ENCODE results near the gene GHRHR.

GHRHR gene

DNA sequence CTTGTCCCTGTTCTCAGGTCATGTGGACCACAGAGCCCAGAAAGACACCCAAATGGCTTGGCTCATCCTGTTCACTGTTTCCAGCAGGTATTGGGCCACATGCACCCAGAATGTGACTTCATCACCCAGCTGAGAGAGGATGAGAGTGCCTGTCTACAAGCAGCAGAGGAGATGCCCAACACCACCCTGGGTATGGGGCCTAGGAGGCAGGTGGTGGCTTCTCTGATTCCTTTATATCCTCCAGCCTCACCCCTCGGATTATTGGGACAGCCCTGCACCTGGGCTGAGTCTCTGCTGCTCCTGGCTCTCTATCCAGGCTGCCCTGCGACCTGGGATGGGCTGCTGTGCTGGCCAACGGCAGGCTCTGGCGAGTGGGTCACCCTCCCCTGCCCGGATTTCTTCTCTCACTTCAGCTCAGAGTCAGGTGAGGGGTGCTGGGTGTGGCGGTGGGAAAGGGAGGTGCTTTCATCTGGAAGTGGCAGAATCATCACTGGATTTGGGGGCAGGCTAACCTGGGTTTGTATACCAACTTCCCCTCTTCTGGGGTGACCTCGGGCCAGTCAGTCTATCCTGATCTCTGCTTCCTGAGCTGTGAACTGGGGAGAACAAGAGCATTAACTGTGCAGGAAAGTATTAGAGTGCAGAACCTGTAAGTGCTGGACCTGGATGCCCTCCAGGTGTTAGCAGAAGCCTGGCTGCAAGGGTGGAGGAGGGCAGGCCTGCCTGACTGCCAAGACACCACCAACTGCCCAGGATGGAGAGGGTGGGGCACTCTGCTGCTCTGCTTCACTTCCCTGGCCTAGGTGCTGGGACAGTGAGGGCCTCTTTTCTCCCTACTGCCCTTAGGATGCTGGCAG is 5.2 kb downstream of the GHRHR start:
- DNase-seq (ENCODE audit: low read depth, low spot score) = no peak

DNA sequence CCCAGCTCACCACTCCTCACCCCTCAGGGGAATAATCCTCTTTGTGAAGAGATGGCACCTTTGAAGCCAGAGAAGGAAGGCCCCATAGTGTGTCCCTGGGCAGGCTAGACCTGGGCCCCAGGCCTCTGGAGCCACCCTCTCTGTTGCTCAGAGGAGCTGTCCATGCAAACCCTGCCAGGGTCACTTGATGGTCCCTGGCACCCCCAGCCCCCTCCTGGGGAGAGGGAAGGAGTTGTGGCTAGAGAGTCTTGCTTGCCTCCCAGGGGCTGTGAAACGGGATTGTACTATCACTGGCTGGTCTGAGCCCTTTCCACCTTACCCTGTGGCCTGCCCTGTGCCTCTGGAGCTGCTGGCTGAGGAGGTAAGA is 5.8 kb downstream of the GHRHR start:
- no peak for DNase-seq (ENCODE audit: low read depth, low spot score)

DNA sequence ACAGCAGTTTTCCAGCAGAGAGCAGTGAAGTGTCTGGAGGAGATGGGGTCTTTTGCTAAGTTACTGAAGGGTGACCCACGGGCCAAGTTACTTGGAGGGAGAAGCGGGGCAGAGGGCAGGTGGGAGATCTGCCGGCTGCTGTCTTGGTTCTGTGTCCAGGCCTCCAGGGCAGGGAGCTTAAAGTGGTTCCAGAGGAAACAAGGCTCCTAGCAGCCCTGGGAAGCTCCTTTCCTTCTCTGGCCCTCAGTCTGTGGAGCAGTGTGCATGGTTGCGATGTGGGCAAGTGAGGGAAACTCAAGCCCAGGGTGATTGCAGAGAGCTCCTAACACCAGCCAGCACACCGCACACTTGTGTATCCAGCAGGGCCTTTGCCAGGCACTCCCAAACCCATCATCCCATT is 6.3 kb downstream of the GHRHR start:
- DNase-seq (ENCODE audit: low read depth, low spot score) = no peak

DNA sequence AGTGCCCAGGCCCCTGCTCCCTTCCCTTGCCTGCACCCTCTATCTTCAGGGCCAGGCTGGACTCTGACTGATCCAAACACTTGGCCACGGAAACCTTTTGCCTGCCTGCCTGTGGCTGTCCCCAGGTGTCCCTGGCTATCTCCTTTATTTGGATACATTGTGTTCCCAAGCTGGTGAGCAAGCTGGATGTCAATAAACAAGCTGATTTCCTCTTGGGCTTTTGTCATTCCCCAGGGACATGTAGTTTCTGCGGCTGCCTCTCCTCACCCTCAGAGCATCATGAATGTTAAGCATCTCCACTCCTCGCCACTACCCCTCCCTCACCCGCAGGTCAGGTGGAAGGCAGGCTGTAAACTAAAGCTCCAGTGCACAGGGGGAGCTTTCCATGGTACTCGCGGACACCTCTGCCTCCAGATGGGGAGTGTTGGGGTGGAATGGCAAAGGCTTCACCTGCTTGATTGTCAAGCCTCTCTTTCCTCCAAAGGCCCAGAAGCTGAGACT is 6.9 kb downstream of the GHRHR start:
- DNase-seq (ENCODE audit: low read depth, low spot score) = peak; percentile 33

DNA sequence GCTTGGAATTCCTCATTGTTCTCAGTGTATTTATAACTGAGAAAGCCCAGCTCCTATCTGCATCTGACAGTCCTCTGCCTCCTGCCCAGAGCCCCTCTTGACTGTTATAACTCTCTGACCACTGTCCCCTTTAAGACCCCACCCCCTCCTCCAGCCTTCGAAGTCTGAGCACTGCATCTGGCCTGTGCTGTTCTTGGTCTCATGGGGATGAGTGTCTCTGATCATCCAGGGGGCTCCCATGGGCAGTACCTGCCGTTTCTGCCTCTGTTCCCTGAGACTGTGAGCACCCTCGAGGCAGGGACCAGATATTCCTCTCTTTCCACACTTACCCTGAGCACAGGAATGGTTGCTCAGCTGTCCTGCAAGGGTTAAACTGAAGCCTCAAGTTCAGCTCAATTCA is 7.7 kb downstream of the GHRHR start:
- DNase-seq (ENCODE audit: low read depth, low spot score) = no peak

DNA sequence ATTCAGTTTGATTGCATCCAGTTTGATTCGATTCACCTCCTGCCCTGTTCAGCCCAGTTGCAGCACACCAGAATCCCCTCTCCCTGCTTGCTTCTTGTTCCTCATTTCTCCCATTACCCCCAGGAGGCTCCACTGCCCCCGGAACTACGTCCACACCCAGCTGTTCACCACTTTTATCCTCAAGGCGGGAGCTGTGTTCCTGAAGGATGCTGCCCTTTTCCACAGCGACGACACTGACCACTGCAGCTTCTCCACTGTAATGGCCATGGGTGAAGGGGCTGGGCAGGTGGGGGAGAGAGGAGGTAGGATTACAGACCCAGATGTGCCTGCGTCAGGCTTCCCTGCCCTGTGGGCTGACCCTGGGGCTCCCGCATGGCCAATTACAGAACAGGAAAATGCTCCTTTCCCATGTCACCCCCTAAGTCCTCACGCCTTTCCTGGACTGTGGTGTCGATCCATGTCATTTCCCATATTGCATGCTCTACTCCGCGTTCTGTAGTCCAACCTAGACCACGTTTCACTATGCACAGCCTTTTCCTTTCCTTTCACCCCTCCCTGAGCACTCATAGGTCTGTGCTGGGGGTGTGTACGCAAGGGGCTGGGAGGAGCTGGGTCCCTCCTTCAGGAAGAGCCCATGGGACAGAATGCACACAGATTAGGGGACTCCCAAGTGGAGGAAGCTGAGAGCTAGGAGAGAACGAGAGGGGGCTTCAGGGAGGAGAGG is 8.2 kb downstream of the GHRHR start:
- no peak for DNase-seq (ENCODE audit: low read depth, low spot score)

DNA sequence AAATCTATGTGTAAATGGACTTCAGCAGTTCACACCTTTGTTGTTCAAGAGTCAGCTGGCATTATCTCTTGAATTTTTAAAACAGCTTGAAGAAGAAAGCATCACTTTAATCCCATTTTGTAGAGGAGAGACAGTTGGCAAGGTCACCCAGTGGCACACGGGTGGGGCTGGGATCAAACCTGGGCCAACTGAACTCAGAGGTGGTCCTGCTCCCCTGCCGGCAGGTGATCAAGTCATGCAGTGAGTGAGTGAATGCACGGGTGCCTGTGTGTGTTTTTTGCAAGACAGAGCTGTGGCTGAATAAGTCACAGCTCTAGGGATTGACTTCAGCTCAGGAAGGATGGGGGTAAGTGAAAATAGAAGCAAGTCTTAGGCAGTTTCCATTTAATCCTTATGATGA is 9.5 kb downstream of the GHRHR start:
- DNase-seq (ENCODE audit: low read depth, low spot score) = no peak

DNA sequence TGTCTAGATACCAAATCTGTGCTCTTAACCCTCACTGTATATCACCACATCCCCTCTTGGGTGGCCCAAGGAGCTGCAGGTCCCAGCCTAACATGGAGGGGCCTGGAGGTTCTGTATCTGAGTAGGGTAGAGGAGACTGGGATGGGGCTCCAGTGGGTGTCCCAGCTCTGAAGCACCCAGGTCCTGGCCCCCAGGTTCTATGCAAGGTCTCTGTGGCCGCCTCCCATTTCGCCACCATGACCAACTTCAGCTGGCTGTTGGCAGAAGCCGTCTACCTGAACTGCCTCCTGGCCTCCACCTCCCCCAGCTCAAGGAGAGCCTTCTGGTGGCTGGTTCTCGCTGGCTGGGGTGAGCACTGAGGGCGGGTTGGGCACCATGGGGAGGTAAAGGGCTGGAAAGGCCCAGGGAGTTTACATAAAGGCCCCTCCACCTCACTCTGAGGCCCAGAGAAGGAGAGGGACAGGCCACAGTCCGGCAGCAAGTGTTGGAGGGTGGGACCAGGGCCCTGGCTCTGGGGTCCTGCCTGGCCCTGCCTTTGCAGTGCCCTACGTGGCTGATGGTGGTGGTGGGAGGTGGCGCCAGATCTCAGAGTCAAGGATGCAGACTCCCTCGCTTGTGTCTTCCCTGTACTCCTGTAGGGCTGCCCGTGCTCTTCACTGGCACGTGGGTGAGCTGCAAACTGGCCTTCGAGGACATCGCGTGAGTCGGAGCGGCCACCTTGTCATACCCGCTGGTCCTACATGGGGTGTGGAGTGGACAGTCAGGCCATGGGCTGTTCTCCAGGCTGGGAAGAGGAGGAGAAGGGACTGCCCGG is 10.2 kb downstream of the GHRHR start:
- DNase-seq (ENCODE audit: low read depth, low spot score) = no peak

DNA sequence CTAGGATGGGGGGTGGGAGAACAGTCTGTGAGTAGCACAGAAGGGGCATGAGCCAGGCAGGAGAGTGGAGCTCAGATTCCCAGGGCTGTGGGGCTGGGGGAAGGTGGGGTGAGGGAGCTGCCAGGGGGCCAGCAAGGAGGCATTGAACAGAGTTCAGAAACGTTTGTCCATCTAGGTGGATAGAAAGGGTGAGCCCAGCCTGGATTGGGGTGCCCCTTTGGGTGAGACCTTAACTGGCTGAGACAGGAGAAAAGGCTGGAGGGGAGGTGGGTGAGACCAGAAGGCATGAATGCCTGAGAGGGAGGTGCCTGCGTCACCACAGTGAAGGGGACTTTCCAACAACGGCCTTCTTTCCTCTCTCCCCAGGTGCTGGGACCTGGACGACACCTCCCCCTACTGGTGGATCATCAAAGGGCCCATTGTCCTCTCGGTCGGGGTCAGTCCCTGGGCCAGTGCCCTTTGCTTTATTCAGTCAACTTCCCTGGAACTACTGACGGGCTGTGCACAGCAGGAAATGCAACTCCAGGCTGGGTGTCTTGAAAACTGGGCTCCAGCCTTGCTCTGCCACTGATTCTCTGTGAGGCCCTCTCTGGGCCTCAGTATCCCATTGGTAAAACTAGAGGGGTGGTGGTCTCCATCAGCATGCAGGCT is 11.0 kb downstream of the GHRHR start:
- DNase-seq (ENCODE audit: low read depth, low spot score) = peak; percentile 71

DNA sequence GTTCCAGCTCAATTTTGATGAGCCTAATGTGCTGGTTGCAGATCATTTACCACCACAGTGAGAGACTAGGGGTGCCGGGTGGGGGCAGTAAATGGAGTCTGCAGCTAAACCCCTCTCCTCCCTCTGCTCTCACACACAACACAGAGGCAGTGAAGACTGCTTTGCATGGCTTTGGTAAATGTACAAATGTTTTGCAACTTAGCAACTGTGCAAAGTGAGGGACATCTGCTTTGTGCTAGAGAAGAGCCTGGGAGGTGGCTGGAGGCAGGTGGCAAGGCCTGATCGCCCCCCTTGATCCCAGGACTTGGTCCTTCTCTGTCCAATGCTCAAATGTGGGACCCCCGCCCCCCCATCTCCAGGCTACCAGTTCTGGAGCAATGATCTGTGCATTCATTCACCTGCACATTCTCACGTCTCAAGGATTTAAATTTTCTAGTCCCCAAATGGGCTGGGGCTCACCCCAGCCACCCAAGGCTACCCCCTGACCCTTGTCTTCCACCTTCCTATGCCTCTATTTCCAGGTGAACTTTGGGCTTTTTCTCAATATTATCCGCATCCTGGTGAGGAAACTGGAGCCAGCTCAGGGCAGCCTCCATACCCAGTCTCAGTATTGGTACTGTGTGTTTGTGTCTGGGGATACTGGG is 11.6 kb downstream of the GHRHR start:
- DNase-seq (ENCODE audit: low read depth, low spot score) = no peak

DNA sequence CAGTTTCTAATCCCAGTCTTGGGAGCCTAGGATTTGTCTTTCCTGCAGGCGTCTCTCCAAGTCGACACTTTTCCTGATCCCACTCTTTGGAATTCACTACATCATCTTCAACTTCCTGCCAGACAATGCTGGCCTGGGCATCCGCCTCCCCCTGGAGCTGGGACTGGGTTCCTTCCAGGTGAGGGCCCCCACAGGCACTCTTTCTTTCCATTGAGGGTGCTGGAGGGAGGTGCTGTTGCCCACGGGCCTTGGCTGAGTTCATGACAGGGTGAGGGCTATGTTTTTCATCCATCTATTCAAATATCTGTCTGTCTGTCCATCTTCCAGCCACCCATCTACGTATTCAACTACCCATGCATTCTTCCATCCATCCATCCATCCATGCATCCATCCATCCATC is 12.6 kb downstream of the GHRHR start:
- DNase-seq (ENCODE audit: low read depth, low spot score) = no peak

DNA sequence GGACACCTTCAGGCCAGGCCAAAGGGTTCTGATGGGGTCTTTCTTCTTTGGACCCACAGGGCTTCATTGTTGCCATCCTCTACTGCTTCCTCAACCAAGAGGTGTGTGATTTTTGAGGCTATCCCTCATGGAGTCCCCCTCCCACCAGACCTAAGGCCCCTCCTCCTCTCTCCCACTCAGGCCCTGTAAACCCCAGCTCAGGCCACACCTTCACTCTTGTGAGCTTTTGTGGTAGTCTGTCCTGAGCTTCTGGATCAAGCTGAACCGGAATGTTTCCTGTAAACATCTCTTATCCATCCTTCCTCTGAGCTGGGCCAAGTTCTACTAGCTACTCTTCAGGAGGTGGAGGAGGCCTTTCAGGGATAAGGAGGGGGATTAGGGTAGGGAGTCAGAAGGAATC is 13.5 kb downstream of the GHRHR start:
- no peak for DNase-seq (ENCODE audit: low read depth, low spot score)

DNA sequence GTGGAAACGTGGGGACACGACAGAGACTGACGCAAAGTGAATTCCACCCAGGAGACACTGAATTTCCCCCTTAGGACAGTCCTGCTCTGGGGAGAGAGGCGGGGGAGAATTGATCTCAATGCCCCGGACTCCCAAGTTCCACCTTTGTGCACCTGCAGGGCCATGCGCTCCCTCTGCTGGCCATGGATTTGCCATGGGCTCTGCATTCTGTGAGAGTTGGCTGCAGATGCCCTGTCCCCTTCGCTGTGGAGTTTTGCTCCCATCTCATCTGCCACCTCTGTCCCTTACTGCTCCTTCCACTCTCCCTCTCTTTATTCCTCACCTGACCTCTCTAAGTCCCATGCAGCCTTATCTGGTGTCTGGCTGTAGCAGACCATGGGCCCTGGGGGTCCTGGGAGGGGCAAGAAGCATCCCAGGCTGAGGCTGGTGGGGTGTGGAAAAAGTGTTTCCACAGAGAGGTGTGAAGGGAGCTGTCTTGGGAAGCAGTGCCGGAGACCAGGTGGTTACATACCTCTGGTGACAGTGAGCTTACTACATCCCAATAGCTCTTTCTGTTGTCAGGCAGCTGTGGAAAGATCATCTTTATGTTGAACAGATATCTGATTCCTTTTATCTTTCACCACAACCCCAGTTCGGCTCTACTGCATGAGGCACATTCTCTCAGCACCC is 14.3 kb downstream of the GHRHR start:
- DNase-seq (ENCODE audit: low read depth, low spot score) = peak; percentile 63

DNA sequence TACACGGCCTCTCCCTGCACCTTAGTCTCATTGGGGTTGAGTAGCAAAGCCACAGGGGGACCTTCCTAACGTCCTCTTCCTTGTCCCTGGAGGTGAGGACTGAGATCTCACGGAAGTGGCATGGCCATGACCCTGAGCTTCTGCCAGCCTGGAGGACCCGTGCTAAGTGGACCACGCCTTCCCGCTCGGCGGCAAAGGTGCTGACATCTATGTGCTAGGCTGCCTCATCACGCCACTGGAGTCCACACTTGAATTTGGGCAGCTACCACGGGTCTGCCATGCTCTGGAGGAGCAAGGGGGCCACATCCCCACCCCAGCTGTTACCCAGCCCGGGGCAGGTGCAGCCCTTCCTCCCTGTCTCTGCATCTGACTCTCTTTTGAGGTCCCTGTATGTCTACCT is 15.3 kb downstream of the GHRHR start:
- no peak for DNase-seq (ENCODE audit: low read depth, low spot score)

DNA sequence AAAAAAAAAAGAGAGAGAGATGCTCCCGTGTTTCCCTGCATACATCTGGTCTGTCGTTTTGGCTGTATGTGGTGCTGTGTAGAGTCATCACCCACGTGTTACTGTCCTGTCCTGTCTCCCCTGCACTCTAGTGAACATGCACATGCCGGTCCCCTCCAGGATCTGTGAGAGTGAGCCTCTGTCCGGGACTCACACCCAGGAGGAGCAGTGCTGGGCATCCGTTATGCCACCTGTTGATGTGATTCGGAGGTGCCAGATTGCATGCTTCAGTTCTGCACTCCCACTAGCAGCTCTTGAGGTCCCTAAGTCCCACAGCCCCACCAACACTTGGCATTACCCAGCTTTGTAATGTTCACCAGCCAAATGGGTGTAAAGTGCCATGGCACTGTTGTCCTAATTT is 16.4 kb downstream of the GHRHR start:
- no peak for DNase-seq (ENCODE audit: low read depth, low spot score)

DNA sequence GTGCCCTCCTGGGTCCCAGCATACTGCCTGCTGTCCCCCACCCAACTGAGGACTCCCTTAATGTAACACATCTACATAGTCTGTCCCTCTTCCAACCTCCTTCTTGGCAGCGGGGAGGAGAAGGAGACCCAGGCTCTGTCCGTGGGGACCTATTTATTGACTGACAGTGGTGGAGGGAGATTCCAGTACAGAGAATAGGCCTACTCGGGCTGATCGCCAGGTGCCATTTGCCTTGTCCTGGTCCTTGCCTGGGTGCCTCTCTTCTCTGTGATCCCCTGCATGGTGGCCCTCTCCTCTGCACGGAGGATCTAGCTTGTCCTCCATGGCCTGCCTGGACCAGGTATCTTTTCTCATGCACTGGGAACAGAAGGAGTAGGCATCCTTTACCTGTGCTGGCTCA is 17.0 kb downstream of the GHRHR start:
- no peak for DNase-seq (ENCODE audit: low read depth, low spot score)

DNA sequence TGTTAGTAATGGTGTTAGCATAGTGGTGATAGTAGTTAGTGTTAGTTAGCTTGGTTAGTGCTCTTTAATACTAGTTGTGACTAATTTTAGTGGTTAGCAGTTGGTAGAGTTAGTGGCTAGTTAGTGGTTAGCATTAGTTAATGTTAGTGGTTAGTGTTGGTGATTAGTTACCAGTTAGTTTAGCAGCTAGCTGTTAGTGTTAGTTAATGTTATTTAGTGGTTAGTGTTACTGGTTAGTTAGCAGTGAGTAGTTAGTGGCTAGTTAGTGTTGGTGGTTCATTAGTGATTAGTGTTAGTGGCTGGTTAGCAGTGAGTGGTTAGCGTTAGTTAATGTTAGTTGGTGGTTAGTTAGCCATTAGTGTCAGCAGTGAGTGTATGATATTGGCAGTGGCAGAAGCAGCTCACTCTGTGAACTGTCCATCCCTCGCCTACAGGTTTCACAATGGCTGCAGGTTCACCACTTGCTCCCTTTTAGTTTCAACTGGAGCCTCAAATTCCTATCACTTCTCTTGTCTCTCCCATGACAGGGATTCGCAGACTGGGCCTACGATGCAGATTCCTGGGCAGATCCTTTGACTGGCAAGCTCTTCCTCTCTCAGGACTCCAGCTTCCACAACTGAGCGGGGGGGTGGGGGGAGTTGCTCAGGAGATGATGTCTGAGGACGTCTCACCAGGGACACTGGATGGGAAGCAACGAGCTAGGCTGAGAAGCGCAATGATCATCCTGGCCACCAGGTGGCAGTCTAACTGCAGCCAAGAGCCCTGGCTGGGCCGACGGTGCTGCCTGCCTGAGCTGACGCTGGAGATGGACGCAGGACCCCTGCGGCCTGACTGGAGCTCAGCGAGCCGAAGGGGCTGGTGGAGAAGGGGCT is 19.5 kb downstream of the GHRHR start:
- peak; percentile 92 for DNase-seq (ENCODE audit: low read depth, low spot score)

DNA sequence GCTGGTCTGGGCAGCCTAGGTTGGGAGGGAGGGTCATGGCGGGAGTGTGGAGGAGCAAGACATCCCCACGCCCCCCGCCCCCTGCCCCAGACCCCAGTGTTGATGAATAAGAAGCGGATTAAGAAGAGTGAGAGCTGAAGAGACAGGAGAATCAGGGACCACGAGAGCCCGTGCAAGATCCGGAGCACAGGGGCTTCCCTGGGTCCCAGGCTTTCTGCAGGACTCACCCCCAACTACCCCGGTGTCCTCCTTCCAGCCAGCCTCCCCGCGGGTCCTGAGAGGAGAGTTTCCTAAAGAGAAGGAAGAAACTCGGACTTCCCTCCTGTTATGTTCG is 20.1 kb downstream of the GHRHR start:
- DNase-seq (ENCODE audit: low read depth, low spot score) = no peak

DNA sequence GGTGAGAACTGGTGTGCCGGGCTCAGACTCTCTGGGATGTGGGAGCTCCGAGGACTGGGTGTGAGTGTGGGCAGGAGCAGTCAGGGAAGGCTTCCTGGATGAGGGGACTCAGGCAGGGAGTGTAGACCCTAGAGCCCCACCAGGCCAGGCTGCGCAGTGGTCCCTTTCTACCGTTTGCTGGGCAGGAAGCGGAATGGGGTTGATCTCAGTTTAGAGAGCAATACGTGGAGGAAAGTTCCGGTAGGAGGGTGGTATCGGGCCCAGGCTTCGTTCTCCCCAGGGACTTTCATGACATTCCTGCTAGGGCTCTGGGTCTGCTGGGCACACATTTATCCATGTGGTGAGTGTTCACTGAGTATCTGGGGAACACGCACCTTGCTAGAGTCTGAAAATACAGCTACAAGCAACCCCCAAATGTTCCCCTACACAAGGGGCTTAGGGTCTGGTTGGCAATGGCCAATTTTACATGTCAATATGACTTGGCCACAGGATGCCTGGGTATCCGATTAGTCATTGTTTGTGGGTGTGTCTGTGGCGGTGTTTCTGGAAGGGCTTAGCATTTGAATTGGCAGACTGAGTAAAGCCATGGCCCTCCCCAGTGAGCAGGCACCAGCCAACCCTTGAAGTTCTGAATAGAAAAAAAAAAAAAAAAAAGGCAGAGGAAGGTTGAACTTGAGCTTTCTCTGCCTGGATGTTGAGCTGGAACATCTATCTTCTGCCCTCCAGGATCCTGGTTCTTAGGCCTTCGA is 20.8 kb downstream of the GHRHR start:
- DNase-seq (ENCODE audit: low read depth, low spot score) = peak; percentile 91
